ENCODE results near the gene SF3B5. TPM values are rescaled to one million over a fixed set of nuclear protein-coding genes. Genes with fewer than 3 reads are reported as not detected.

Gene SF3B5
- total and polyA plus RNA-seq, 2 experiments from 2014 or later, result 151 to 183 TPM

GRCh38 chr6:144075875-144076274, 19.5 kb downstream of the SF3B5 start:
- DNase-seq (ENCODE audit: low spot score) (no peak), ATAC-seq (no peak)
- H3K27ac Mint-ChIP-seq, result no peak overlapping the region
- Histone ChIP-seq H3K4me1 (ENCODE audit: insufficient read depth) (no peaks in the 10 kb centered on the region), H3K27ac (ENCODE audit: low read depth) (no peak overlapping the region), H3K79me2 (replicated peaks; ENCODE audit: insufficient read depth) (no peaks in the 10 kb centered on the region), H3K4me3 (no peak overlapping the region), H2AFZ (no peak overlapping the region), H3K27me3 (ENCODE audit: insufficient read depth) (peaks cover 5% of the 10 kb centered on the region; the same call in 1 of the 2 replicates), H3K9me2 (ENCODE audit: insufficient read depth) (no peaks in the 10 kb centered on the region), H4K20me1 (replicated peaks; ENCODE audit: insufficient read depth) (no peaks in the 10 kb centered on the region), H3F3A (replicated peaks; ENCODE audit: low read depth) (no peaks in the 10 kb centered on the region), H3K36me3 (ENCODE audit: insufficient read depth) (no peaks in the 10 kb centered on the region), H3K4me2 (no peak overlapping the region)
- H3K36me3 Mint-ChIP-seq (ENCODE audit: low read depth), result no peaks in the 10 kb centered on the region
- H3K9me3 Mint-ChIP-seq, result no peaks in the 10 kb centered on the region
- no peaks in the 10 kb centered on the region for H3K27me3 Mint-ChIP-seq (ENCODE audit: insufficient read depth, low read depth, poor library complexity)
- no peak overlapping the region for H3K4me3 Mint-ChIP-seq
- 0 out of 3 replicates have a peak, but pooled peaks cover 4% of the 10 kb centered on the region for H3K4me1 Mint-ChIP-seq
- TF ChIP-seq EZH2phosphoT487 (IDR thresholded peaks at IDR 0.05; ENCODE audit: unreplicated experiment), result no peak
- no peak for TF ChIP-seq REST (IDR thresholded peaks at IDR 0.05; ENCODE audit: unreplicated experiment)
- TF ChIP-seq ETS1 (IDR thresholded peaks at IDR 0.05), result no peak
- TF ChIP-seq CTCF (conservative IDR thresholded peaks at IDR 0.05; ENCODE audit: low read depth in 2 of 2), result no peak
- no peak for TF ChIP-seq ZNF331 (CRISPR knock-in tag; IDR thresholded peaks at IDR 0.05; ENCODE audit: low read depth)
- TF ChIP-seq ZNF462 (CRISPR knock-in tag; IDR thresholded peaks at IDR 0.05), result no peak

Data from GM23338 (cell line).